Endothelial cell (in vitro differentiated cells): Measurements from ENCODE around the gene CDC42BPG. TPM values are rescaled to one million over a fixed set of nuclear protein-coding genes. Genes with fewer than 3 reads are reported as not detected.

Experiments used
- DNase-seq: peaks from one replicate; pipeline ENCODE4 v3.0.0; 2021; ENCODE audit warnings: low spot score
- H3K27ac Mint-ChIP-seq: one replicate; pipeline ENCODE4 v1.8.0; 2021; ENCODE audit warnings: mixed read lengths, inconsistent platforms; ENCODE audit not compliant: unreplicated experiment
- H3K27me3 Mint-ChIP-seq: one replicate; pipeline ENCODE4 v1.8.0; 2021; ENCODE audit warnings: mild to moderate bottlenecking, moderate library complexity, mixed read lengths, inconsistent platforms; ENCODE audit not compliant: unreplicated experiment
- H3K36me3 Mint-ChIP-seq: one replicate; pipeline ENCODE4 v1.8.0; 2021; ENCODE audit warnings: mild to moderate bottlenecking, low read depth, mixed read lengths, inconsistent platforms; ENCODE audit not compliant: unreplicated experiment
- H3K4me1 Mint-ChIP-seq: one replicate; pipeline ENCODE4 v1.8.0; 2021; ENCODE audit warnings: mild to moderate bottlenecking, mixed read lengths, inconsistent platforms; ENCODE audit not compliant: unreplicated experiment
- H3K4me3 Mint-ChIP-seq: one replicate; pipeline ENCODE4 v1.8.0; 2021; ENCODE audit warnings: mild to moderate bottlenecking, mixed read lengths, inconsistent platforms; ENCODE audit not compliant: unreplicated experiment
- H3K9me3 Mint-ChIP-seq: one replicate; pipeline ENCODE4 v1.8.0; 2021; ENCODE audit warnings: mixed read lengths, inconsistent platforms; ENCODE audit not compliant: unreplicated experiment
- total RNA-seq: library from RNA; stranded (reverse); fragmentation: NEBNext Ultra II Directional; extraction: Animal tissue kit (Norgen Biotek cat#: 25700); gene quantifications from one replicate; pipeline ENCODE4 v1.2.1, GENCODE V29; 2021; ENCODE audit not compliant: unreplicated experiment
- TF ChIP-seq, protein P1 (sequence below): fragments of 200-600 bp; sonication (generic); IDR thresholded peaks from one replicate; pipeline ENCODE4 v1.5.0; 2021; ENCODE audit warnings: antibody characterized with exemption; ENCODE audit not compliant: unreplicated experiment

Gene CDC42BPG
- total RNA-seq, 1 donor from 2014 or later: 4.1 TPM

DNA sequence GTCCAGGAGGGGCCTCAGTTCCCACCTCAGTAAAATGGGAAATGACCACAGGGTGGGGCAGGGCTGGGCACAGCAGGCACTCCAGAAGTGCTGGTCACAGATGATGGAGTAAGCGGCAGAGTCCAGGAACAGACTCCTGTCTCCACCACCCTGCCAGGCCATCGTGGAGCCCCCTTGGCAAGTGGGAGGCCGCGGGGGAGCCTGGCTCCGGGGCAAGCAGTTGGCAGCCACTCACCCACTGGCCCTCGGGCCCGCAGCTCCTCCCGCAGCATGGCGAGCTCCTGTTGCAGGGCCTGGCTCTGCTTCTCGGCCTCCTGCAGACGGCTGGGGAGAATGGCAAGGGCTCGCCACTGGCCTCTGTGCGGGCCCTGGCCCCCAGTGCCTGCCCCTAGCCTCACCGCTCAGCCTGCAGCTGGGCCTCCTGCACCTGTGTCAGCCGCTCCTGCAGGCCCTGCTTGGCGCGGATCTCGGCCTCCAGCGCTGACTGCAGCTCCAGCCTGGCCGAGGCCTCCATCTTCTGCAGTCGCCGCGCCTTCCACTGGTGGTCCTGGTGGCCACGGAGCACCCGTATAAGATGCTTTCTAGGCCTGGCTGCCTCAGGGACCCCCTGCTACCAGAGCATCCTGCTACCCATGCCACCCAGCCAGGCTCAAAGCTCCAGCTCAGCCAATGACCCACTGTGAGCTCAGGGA lies 10.3 kb downstream of the CDC42BPG start:
- H3K4me3 Mint-ChIP-seq: no peak overlapping the region

DNA sequence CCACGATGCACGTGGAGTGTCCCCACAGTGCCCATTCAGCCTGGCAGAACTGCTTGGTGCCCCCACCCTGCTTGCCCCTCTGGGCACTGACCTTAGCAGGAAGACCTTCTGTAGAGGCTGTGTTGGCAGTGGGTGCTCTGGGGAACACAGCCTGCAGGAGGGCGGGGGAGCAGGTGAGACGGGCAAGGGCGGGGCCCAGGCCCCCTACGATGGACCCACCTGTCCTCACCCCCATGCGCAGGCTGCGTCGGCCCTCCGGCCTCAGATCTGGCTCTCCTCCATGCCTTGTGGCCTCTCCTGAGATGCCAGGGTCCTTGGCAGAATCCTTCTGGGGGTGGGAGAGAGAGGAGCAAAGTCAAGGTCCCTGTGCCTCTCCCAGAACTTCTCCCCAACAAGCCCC lies 10.9 kb downstream of the CDC42BPG start:
- TF ChIP-seq, protein P1, sequence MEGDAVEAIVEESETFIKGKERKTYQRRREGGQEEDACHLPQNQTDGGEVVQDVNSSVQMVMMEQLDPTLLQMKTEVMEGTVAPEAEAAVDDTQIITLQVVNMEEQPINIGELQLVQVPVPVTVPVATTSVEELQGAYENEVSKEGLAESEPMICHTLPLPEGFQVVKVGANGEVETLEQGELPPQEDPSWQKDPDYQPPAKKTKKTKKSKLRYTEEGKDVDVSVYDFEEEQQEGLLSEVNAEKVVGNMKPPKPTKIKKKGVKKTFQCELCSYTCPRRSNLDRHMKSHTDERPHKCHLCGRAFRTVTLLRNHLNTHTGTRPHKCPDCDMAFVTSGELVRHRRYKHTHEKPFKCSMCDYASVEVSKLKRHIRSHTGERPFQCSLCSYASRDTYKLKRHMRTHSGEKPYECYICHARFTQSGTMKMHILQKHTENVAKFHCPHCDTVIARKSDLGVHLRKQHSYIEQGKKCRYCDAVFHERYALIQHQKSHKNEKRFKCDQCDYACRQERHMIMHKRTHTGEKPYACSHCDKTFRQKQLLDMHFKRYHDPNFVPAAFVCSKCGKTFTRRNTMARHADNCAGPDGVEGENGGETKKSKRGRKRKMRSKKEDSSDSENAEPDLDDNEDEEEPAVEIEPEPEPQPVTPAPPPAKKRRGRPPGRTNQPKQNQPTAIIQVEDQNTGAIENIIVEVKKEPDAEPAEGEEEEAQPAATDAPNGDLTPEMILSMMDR: no peak
- Mint-ChIP-seq H3K36me3 (peaks cover 4% of the 10 kb centered on the region), H3K4me3 (no peak overlapping the region)

More for the DNA sequence above, 10.3 kb downstream of the CDC42BPG start:
- TF ChIP-seq, protein P1: no peak
- Mint-ChIP-seq H3K4me1 (no peaks in the 10 kb centered on the region), H3K9me3 (no peaks in the 10 kb centered on the region), H3K36me3 (peaks cover 4% of the 10 kb centered on the region), H3K27me3 (peaks cover 9% of the 10 kb centered on the region), H3K27ac (no peak overlapping the region)
- no peak for DNase-seq

DNA sequence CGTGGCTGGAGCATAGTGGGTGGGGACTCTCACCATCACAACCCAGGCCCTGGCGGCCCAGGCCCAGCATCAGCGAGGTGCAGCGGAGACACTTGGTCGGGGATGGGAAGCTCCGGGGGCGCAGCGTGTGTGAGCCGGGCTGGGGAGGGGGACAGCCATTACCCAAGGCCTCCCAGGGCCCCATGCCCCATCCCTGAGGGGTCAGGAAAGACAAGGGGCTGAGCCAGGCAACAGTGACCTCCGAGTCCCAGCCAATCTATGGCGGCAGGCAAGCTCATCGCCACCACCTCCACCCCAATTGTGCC lies 11.3 kb downstream of the CDC42BPG start:
- Mint-ChIP-seq H3K36me3 (peaks cover 4% of the 10 kb centered on the region), H3K9me3 (no peaks in the 10 kb centered on the region), H3K27ac (no peak overlapping the region), H3K4me1 (no peaks in the 10 kb centered on the region), H3K4me3 (no peak overlapping the region), H3K27me3 (peaks cover 9% of the 10 kb centered on the region)
- DNase-seq: no peak
- TF ChIP-seq, protein P1: no peak

More for the DNA sequence above, 10.9 kb downstream of the CDC42BPG start:
- no peaks in the 10 kb centered on the region for H3K9me3 Mint-ChIP-seq
- H3K4me1 Mint-ChIP-seq: no peaks in the 10 kb centered on the region
- DNase-seq: no peak
- no peak overlapping the region for H3K27ac Mint-ChIP-seq
- peaks cover 9% of the 10 kb centered on the region for H3K27me3 Mint-ChIP-seq

DNA sequence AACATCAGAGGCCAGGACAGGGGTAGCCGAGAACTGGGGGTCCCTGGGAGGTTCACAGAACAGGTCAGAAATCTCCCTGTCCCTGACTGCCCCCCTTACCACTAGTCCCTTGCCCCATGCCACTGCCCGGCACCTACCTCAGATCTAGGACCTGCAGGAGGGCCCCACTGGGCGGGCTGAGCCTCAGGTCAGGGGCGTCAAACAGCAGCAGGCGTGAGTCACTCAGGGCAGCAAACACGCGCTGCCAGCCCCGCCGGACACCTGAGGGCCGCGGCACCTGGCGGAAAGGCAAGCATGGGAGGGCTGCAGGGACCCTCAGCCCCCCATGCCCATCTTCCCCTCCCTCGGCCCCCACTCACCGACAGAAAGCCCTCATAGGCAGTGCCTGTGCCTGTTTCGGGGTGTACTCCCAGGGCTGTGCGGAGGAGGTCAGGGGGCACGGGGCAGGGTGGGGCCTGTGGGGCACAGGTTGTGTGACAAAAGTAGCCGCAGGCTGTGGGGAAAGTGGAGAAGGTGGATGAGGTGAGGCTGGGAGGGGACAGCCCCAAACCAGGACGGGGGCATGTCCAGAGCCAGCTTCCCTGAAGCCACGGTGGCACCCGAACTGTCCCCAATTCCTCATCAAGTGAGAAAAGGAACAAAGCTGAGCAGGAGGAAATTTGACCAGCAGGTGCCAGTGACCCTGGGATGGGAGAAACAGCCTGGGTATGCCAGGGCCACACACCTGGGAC lies 11.8 kb downstream of the CDC42BPG start:
- H3K4me3 Mint-ChIP-seq: no peak overlapping the region
- H3K36me3 Mint-ChIP-seq: peaks cover 9% of the 10 kb centered on the region
- TF ChIP-seq, protein P1: no peak
- H3K4me1 Mint-ChIP-seq: no peaks in the 10 kb centered on the region
- peaks cover 13% of the 10 kb centered on the region for H3K27me3 Mint-ChIP-seq
- no peak overlapping the region for H3K27ac Mint-ChIP-seq
- no peak for DNase-seq
- H3K9me3 Mint-ChIP-seq: no peaks in the 10 kb centered on the region

DNA sequence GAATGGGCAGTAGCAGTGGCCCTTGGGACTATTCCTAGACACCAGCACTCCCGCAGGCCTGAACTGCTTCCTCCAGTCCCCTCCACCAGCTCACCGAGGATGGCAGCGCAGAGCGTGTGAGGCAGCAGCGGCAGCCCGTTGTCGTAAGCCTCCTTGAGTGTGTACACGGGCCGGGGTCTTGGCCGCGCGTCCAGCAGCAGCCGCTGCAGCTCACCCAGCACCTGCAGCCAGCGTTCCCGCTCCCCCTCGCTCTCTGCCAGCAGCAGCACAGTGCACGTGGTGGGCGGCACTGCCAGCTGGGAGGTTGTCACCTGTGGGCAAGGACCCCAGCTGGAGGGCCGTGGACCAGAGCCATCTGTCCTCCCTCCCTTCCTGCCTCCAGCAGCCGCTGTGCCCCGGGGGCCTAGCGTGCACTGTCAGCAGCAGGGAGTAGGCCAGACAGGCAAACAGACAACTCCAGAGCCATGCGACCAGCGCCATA lies 13.0 kb downstream of the CDC42BPG start:
- H3K27ac Mint-ChIP-seq: no peak overlapping the region
- H3K4me1 Mint-ChIP-seq: no peaks in the 10 kb centered on the region
- no peaks in the 10 kb centered on the region for H3K9me3 Mint-ChIP-seq
- peaks cover 17% of the 10 kb centered on the region for H3K27me3 Mint-ChIP-seq
- H3K36me3 Mint-ChIP-seq: peaks cover 9% of the 10 kb centered on the region
- DNase-seq: no peak
- TF ChIP-seq, protein P1: no peak
- no peak overlapping the region for H3K4me3 Mint-ChIP-seq
